Measurements from ENCODE around the gene CSTPP1.
"Not testable (repeated sequence)": the region's sequence is repeated elsewhere in the genome, so short reads cannot be mapped to it uniquely, and the experiment has no call there.

CSTPP1 gene

DNA sequence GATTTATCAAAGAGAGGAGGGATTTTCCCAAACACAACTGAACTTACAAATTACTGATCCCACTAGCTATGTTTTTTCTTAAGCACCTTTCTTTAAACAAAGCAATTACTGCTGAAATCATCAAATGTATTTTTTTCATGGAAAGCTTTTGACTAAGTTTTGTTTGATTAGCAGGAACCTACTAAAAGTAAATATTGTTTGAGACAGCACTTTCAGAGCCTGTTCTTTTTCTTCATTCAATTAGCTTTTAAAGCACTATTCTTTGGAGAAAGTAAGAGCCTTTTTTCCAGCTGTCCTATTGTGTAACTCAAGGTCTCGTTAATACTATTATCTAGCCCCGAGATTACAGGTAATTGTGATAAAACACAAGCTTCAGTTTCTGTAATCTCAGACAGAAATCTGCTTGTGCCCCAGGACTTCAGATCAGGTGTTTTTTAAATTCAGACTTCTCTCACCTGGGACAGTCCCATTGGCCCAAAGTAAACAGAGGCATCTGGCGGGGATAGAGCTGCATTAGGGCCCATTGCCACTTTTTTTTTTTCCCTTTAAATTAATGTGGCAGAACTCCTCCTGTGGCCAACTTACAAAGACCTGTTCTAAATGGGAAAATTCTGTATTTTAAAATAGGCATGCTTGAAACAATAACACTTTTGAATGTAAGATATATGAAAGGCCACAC is 11.0 kb downstream of the CSTPP1 start:
- Mint-ChIP-seq H3K4me1 (no peaks in the 10 kb centered on the region), H3K27me3 (no peaks in the 10 kb centered on the region), H3K4me3 (no peak overlapping the region), H3K9me3 (no peaks in the 10 kb centered on the region), H3K36me3 (ENCODE audit: insufficient read depth) (peaks cover 4% of the 10 kb centered on the region), H3K27ac (ENCODE audit: low read depth) (no peak overlapping the region)
- ATAC-seq (replicated peaks; ENCODE audit: extremely low read depth, poor library complexity, severe bottlenecking) (no peak), DNase-seq (ENCODE audit: low spot score in 2 of 2) (no peak)

DNA sequence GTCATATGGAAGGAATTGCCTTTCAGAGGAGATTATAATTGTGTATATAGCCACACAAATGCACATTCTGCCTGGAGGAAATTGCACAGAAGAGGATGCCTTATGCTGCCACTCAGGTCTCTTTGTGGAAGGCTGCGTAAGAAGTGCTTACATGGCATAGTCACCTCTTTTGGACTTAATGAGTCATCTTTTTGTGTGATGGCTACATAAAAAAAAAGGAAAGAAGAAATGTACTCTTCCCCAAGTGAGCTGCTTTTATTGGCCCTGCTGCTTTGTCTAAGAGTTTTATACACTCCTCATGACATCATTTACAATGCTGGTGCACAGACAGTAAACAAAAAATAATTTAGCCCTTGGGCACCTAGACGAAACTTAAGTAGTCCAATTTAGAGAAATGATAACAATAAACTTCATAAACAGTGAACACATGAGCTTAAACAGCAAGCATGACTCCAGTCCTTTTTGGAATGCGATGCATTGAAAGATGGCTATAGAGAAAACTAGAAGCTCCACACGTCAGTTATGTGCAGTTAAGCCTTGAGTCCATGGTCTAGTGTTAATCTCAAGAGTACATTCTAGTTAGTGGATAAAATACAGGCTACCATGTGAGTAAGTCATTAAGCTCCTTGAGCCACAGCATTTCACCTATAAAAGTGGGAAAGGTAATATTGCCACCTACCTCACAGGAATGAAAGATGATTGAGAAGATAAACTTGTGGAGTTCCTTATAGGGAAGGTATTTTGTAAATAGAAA is 12.0 kb downstream of the CSTPP1 start:
- DNase-seq (ENCODE audit: low spot score in 2 of 2): no peak
- H3K4me3 Mint-ChIP-seq: no peak overlapping the region
- H3K9me3 Mint-ChIP-seq: no peaks in the 10 kb centered on the region
- H3K4me1 Mint-ChIP-seq: no peaks in the 10 kb centered on the region
- no peaks in the 10 kb centered on the region for H3K27me3 Mint-ChIP-seq
- H3K36me3 Mint-ChIP-seq (ENCODE audit: insufficient read depth): peaks cover 4% of the 10 kb centered on the region
- no peak for ATAC-seq (replicated peaks; ENCODE audit: extremely low read depth, poor library complexity, severe bottlenecking)
- H3K27ac Mint-ChIP-seq (ENCODE audit: low read depth): no peak overlapping the region

DNA sequence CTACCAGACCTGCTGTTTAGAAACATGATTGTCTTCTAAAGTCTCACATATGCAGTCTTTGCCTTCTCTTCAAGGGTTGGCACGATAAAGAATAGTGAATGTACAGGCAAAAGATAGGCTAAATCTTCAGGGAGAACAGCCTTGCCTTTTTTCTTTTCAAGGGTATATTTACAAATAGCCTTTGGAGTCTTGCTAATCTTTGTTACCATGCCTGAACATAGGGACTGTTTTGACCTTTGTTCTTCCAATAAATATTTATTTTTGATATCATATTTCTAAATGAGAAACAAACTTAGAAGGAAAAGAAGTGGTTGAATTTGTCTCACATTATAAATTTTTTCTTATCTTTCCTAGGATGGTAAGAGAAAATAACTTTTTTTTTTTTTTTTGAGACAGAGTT is 12.7 kb downstream of the CSTPP1 start:
- no peaks in the 10 kb centered on the region for H3K4me1 Mint-ChIP-seq
- H3K36me3 Mint-ChIP-seq (ENCODE audit: insufficient read depth): peaks cover 2% of the 10 kb centered on the region
- H3K4me3 Mint-ChIP-seq: no peak overlapping the region
- DNase-seq (ENCODE audit: low spot score in 2 of 2) (no peak), ATAC-seq (replicated peaks; ENCODE audit: extremely low read depth, poor library complexity, severe bottlenecking) (no peak)
- H3K27me3 Mint-ChIP-seq: no peaks in the 10 kb centered on the region
- no peak overlapping the region for H3K27ac Mint-ChIP-seq (ENCODE audit: low read depth)
- no peaks in the 10 kb centered on the region for H3K9me3 Mint-ChIP-seq

DNA sequence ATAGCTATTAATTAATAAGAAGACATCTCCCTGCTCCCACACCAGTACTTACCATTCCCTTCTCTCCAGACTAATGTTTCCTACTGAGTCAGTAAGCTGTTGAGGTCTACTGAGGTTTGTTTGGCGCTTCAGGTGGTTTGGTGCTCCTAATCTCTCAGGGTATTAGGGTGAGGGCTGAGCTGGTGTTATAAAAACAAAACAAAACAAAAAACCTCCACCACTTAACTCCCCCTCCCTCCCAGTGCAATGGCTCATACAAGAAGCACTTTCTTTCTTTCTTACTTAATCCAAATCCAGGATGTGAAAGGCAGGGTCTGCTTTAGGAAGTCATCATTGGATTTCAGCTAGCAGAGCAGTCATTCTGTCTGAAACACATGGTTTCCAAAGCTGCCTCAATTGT is 15.3 kb downstream of the CSTPP1 start:
- DNase-seq (ENCODE audit: low spot score in 2 of 2): no peak
- peaks cover 2% of the 10 kb centered on the region for H3K36me3 Mint-ChIP-seq (ENCODE audit: insufficient read depth)
- H3K9me3 Mint-ChIP-seq: no peaks in the 10 kb centered on the region
- H3K27ac Mint-ChIP-seq (ENCODE audit: low read depth): no peak overlapping the region
- H3K4me3 Mint-ChIP-seq: no peak overlapping the region
- no peak for ATAC-seq (replicated peaks; ENCODE audit: extremely low read depth, poor library complexity, severe bottlenecking)
- H3K27me3 Mint-ChIP-seq: no peaks in the 10 kb centered on the region
- no peaks in the 10 kb centered on the region for H3K4me1 Mint-ChIP-seq

DNA sequence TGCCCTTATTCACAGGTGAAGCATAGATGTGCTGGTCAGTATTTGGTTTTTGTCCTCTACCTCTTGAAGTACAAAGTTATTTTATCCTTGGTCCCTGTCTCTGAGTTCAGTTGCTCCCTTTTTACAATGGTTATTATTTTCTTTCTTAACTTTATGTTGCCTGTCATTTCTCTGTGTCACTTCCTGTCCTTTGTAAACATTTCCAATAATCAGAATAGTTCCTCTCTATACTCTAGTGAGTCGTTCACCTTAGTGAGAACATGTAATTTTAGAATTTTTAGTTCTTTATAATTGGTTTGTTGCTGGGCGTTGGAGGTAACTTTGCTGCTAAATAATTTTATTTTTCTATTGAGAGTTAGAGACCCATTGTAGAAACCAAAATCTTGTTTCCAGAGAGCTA is 16.0 kb downstream of the CSTPP1 start:
- no peaks in the 10 kb centered on the region for H3K27me3 Mint-ChIP-seq
- H3K4me3 Mint-ChIP-seq: no peak overlapping the region

DNA sequence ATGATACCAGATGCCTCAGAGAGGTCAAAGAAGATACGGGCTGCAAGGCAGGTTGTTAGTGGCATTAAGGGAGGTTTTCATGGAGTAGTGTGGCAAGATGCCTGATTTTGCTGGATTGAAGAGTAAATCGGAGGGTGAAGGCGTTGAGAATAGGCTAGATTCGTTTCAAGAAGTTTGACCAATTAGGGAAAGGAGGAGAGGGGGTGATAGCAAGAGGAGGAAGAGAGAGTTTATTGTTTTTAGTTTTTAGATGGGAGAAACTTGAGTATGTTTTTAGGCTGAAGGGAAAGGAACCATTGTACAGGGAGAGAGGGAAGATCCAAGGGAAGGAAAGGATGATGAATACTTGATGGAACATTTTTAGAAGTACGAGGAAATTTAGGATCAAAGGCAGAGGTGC is 16.5 kb downstream of the CSTPP1 start:
- no peak overlapping the region for H3K4me3 Mint-ChIP-seq
- no peaks in the 10 kb centered on the region for H3K4me1 Mint-ChIP-seq
- DNase-seq (ENCODE audit: low spot score in 2 of 2) (no peak), ATAC-seq (replicated peaks; ENCODE audit: extremely low read depth, poor library complexity, severe bottlenecking) (no peak)
- no peak overlapping the region for H3K27ac Mint-ChIP-seq (ENCODE audit: low read depth)
- no peaks in the 10 kb centered on the region for H3K9me3 Mint-ChIP-seq
- H3K36me3 Mint-ChIP-seq (ENCODE audit: insufficient read depth): peaks cover 2% of the 10 kb centered on the region
- H3K27me3 Mint-ChIP-seq: no peaks in the 10 kb centered on the region

More for the DNA sequence above, 16.0 kb downstream of the CSTPP1 start:
- no peaks in the 10 kb centered on the region for H3K9me3 Mint-ChIP-seq
- DNase-seq (ENCODE audit: low spot score in 2 of 2) (no peak), ATAC-seq (replicated peaks; ENCODE audit: extremely low read depth, poor library complexity, severe bottlenecking) (no peak)
- no peak overlapping the region for H3K27ac Mint-ChIP-seq (ENCODE audit: low read depth)
- H3K36me3 Mint-ChIP-seq (ENCODE audit: insufficient read depth): peaks cover 2% of the 10 kb centered on the region
- H3K4me1 Mint-ChIP-seq: no peaks in the 10 kb centered on the region

DNA sequence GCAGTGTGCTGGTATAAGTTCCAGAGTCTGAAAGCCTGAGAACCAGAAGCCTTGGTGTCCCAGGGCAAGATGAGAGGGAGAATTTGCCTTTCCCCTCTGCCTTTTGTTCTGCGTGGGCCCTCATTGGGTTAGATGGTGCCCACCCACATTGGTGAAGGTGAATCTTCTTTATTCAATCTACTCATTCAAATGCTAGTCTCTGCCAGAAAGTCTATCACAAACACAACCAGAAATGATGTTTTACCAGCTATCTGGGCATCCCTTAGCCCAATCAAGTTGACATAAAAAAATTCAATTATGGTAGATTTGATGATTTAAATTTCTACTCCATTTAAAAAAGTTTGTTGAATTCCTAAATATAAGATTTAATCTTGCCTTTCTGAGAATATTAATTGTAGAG is 22.2 kb downstream of the CSTPP1 start:
- DNase-seq (ENCODE audit: low spot score in 2 of 2) (no peak), ATAC-seq (replicated peaks; ENCODE audit: extremely low read depth, poor library complexity, severe bottlenecking) (no peak)
- Mint-ChIP-seq H3K9me3 (no peaks in the 10 kb centered on the region), H3K36me3 (ENCODE audit: insufficient read depth) (no peaks in the 10 kb centered on the region), H3K27ac (ENCODE audit: low read depth) (no peak overlapping the region), H3K4me3 (no peak overlapping the region), H3K4me1 (peaks cover 5% of the 10 kb centered on the region), H3K27me3 (no peaks in the 10 kb centered on the region)

DNA sequence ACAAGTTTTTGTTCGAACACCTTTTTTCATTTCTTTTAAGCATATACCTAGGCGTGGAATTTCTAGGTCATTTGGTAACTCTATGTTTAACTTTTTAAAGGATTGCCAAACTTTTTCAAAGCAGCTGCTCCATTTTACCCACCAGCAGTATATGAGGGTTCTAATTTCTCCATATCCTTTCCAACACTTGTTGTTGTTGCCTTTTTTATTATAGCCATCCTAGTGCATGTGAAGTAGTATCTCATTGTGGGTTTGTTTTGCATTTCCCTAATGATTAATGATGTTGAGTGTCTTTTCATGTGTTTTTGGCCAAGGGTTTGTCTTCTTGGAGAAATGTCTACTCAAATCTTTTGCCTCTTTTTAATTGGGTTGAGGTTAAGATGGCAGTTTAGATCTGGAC is 24.5 kb downstream of the CSTPP1 start:
- peaks cover 5% of the 10 kb centered on the region for H3K4me1 Mint-ChIP-seq
- no peaks in the 10 kb centered on the region for H3K27me3 Mint-ChIP-seq
- H3K4me3 Mint-ChIP-seq: no peak overlapping the region
- ATAC-seq (replicated peaks; ENCODE audit: extremely low read depth, poor library complexity, severe bottlenecking) (no peak), DNase-seq (ENCODE audit: low spot score in 2 of 2) (no peak)
- H3K9me3 Mint-ChIP-seq: no peaks in the 10 kb centered on the region
- H3K36me3 Mint-ChIP-seq (ENCODE audit: insufficient read depth): no peaks in the 10 kb centered on the region
- no peak overlapping the region for H3K27ac Mint-ChIP-seq (ENCODE audit: low read depth)

DNA sequence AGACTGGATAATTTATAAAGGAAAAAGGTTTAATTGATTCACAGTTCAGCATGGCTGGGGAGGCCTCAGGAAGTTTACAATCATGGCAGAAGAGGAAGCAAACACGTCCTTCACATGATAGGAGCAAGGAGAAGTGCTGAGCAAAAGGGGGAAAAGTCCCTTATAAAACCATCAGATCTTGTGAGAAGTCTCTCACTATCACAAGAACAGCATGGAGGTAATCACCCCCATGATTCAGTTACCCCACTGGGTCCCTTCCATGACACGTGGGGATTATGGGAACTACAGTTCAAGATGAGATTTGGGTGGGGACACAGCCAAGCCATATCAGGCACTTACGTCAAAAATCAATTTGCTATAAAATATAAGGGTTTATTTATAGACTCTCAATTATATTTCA is 25.3 kb downstream of the CSTPP1 start:
- not testable (repeated sequence) for DNase-seq (ENCODE audit: low spot score in 2 of 2); H3K4me1 Mint-ChIP-seq; H3K36me3 Mint-ChIP-seq (ENCODE audit: insufficient read depth); ATAC-seq (replicated peaks; ENCODE audit: extremely low read depth, poor library complexity, severe bottlenecking); H3K27ac Mint-ChIP-seq (ENCODE audit: low read depth); H3K4me3 Mint-ChIP-seq; H3K27me3 Mint-ChIP-seq; H3K9me3 Mint-ChIP-seq

DNA sequence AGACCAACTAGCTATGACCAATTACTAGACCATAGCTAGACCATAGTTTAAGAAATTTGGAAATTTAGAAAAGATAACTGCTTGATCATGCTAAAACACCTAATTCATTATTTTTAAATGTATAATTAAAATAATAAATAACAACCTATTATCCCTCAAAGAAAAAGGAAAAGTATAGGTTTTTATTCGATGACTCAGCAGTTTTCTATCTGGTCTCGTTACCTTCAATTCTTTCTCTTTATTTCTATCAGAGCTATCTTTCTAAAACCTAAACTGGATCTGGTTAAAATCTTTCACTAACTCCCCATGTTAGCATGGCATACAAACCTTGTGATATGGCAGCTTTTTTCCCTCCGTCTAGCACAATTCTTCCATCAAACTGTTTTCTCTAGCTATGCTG is 27.3 kb downstream of the CSTPP1 start:
- H3K4me1 Mint-ChIP-seq: peaks cover 5% of the 10 kb centered on the region
- H3K4me3 Mint-ChIP-seq: no peak overlapping the region
- peaks cover 2% of the 10 kb centered on the region for H3K36me3 Mint-ChIP-seq (ENCODE audit: insufficient read depth)
- no peaks in the 10 kb centered on the region for H3K9me3 Mint-ChIP-seq
- no peak for ATAC-seq (replicated peaks; ENCODE audit: extremely low read depth, poor library complexity, severe bottlenecking)
- DNase-seq (ENCODE audit: low spot score in 2 of 2): no peak
- no peak overlapping the region for H3K27ac Mint-ChIP-seq (ENCODE audit: low read depth)
- H3K27me3 Mint-ChIP-seq: no peaks in the 10 kb centered on the region

DNA sequence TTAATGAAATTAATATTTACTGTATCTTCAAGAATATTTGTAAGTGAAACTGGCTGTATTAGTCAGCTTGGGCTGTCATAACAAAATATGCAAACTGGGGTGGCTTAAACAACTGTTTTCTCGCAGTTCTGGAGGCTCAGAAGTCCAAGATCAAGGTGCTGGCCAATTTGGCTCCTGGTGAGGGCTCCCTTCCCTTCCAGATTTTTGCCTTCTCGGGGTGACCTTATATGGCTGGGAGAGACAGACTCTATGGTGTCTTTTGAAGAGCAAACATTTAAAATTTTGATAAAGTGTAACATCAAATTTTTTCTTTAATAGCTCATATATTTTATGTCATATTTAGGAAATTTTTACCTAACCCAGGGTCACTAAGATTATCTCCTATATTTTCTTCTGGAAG is 30.2 kb downstream of the CSTPP1 start:
- no peak for ATAC-seq (replicated peaks; ENCODE audit: extremely low read depth, poor library complexity, severe bottlenecking)
- H3K4me1 Mint-ChIP-seq: peaks cover 5% of the 10 kb centered on the region
- no peak overlapping the region for H3K27ac Mint-ChIP-seq (ENCODE audit: low read depth)
- H3K27me3 Mint-ChIP-seq: no peaks in the 10 kb centered on the region
- H3K4me3 Mint-ChIP-seq: no peak overlapping the region
- H3K9me3 Mint-ChIP-seq: no peaks in the 10 kb centered on the region
- no peak for DNase-seq (ENCODE audit: low spot score in 2 of 2)
- peaks cover 2% of the 10 kb centered on the region for H3K36me3 Mint-ChIP-seq (ENCODE audit: insufficient read depth)

DNA sequence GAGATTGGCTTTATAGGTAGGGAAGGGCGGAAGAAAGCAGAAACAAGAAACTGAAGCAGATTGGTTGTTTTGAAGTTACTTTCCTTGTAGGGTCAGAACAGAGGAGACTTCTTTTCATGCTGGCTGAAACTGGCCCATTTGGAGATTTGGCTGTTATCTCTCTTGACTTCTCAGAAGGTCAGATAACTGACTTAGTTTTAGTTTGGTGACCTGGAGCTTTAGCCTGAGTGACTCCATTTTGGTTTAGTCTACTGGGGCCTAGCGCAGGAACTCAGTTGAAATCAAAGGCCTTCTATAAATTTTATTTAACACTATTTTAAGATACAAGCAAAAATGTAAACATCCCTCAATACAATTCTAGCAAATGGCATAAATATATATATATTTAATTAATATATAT is 31.4 kb downstream of the CSTPP1 start:
- peaks cover 3% of the 10 kb centered on the region for H3K4me1 Mint-ChIP-seq
- H3K4me3 Mint-ChIP-seq: no peak overlapping the region
- ATAC-seq (replicated peaks; ENCODE audit: extremely low read depth, poor library complexity, severe bottlenecking): no peak
- H3K27me3 Mint-ChIP-seq: no peaks in the 10 kb centered on the region
- no peaks in the 10 kb centered on the region for H3K9me3 Mint-ChIP-seq
- no peak for DNase-seq (ENCODE audit: low spot score in 2 of 2)
- H3K27ac Mint-ChIP-seq (ENCODE audit: low read depth): no peak overlapping the region
- H3K36me3 Mint-ChIP-seq (ENCODE audit: insufficient read depth): peaks cover 2% of the 10 kb centered on the region

DNA sequence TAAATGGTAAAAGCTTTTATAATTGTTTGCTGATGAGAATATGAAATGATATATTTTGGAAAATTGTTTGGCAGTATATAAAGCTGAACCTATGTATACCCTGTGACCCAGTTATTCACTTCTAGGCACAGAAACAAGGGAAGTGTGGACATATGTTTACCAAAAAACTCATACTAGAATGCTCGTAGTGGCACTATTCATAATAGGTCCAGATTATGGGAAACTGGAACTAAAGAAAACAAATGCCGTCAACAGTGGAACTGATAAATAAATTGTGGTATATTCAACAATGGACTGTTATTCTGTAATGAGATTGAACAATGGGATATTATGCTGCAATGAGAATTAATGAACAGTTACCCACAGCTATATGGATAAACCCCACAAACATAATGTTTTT is 32.8 kb downstream of the CSTPP1 start:
- Mint-ChIP-seq H3K9me3 (no peaks in the 10 kb centered on the region), H3K4me1 (no peaks in the 10 kb centered on the region), H3K27ac (ENCODE audit: low read depth) (no peak overlapping the region), H3K36me3 (ENCODE audit: insufficient read depth) (peaks cover 2% of the 10 kb centered on the region), H3K27me3 (no peaks in the 10 kb centered on the region), H3K4me3 (no peak overlapping the region)
- ATAC-seq (replicated peaks; ENCODE audit: extremely low read depth, poor library complexity, severe bottlenecking) (no peak), DNase-seq (ENCODE audit: low spot score in 2 of 2) (no peak)

All from central memory CD8-positive, alpha-beta T cell (primary cell).